Tibial nerve (tissue), 4 donors: ENCODE data around the gene CDK19. TPM values are rescaled to one million over a fixed set of nuclear protein-coding genes. Genes with fewer than 3 reads are reported as not detected.

Experiments
- DNase-seq, 2 donors: peaks; one replicate each; pipeline ENCODE4 v3.0.0-alpha.2; 2019; ENCODE audit warnings: low spot score in 2 of 2
- H3K27ac ChIP-seq, 4 donors: fragments of 200-600 bp; sonication (generic) in 3 of 4; one replicate each; pipeline ENCODE4 v1.5.1; 2017 to 2019; ENCODE audit warnings: mild to moderate bottlenecking in 1 of 4
- H3K27me3 ChIP-seq, 2 donors: fragments of 200-600 bp; sonication (generic) in 1 of 2; one replicate each; pipeline versions ENCODE4 v1.5.1 to v1.6.0; 2017 to 2019
- H3K36me3 ChIP-seq, 3 donors: fragments of 200-600 bp; sonication (generic); one replicate each; pipeline ENCODE4 v1.5.1; 2018 to 2019
- H3K4me1 ChIP-seq, 4 donors: fragments of 200-600 bp; sonication (generic) in 3 of 4; one replicate each; pipeline ENCODE4 v1.5.1; 2017 to 2019
- H3K4me3 ChIP-seq, 4 donors: fragments of 200-600 bp; sonication (generic) in 3 of 4; one replicate each; pipeline ENCODE4 v1.5.1; 2017 to 2019; ENCODE audit warnings: mild to moderate bottlenecking in 1 of 4, moderate library complexity in 1 of 4
- H3K9me3 ChIP-seq, 4 donors: fragments of 200-600 bp; sonication (generic) in 3 of 4; one replicate each; pipeline ENCODE4 v1.5.1; 2017 to 2019
- CTCF ChIP-seq, 5 experiments: fragments of 200-600 bp in 3 of 5; fragments of 450-650 bp in 2 of 5; sonication (generic) in 3 of 5; IDR thresholded peaks; one replicate each; pipeline ENCODE4 v1.5.1; 2016 to 2019; ENCODE audit warnings: antibody characterized with exemption in 5 of 5, mild to moderate bottlenecking in 3 of 5, moderate library complexity in 2 of 5
- EP300 ChIP-seq, 2 donors: sonication (generic); formaldehyde crosslinking; IDR thresholded peaks; one replicate each; pipeline ENCODE4 v1.6.1; 2017; ENCODE audit warnings: antibody characterized with exemption in 2 of 2, mild to moderate bottlenecking in 1 of 2
- POLR2A ChIP-seq, 2 donors: fragments of 450-650 bp; IDR thresholded peaks; one replicate each; pipeline ENCODE4 v1.6.1; 2017; ENCODE audit warnings: antibody characterized with exemption in 2 of 2, mild to moderate bottlenecking in 2 of 2, moderate library complexity in 2 of 2
- WGBS, 2 donors: methylation state at CpG; one replicate each; pipeline ENCODE4 v1.1.5; 2018; 5-methylcytosine and 5-hydroxymethylcytosine counted together
- total RNA-seq, 4 donors: library from RNA; depleted of rRNA; stranded (reverse); fragments of >200 nt; gene quantifications; one replicate each; pipeline ENCODE4 v1.1.0, GENCODE V29; 2016

Gene CDK19
- total RNA-seq, 4 donors from 2014 or later = 18.6 to 29.3 (median 24.3) TPM

DNA sequence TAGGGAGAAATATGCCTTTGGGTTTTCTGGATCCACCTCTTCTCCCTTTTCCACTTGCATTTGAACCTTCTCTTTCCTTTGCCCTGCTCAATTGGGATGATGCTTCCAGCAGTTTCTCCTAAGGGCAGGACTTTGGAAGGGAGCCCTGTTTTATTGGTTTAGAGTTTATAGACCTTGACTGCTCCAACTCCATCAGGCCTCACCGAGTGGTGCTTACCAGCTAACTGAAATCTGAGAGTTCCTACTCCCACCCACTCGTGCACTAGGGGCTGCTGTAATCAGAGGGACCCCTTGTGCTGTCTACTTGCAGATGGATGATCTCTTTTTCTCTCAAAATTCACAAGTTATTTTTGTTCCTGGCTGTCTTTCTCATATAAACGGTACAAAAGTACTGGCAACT lies 217.5 kb downstream of the CDK19 start:
- Histone ChIP-seq H3K27ac (no peak overlapping the region), H3K9me3 (no peaks in the 10 kb centered on the region), H3K36me3 (no peaks in the 10 kb centered on the region), H3K4me1 (no peaks in the 10 kb centered on the region), H3K27me3 (no peaks in the 10 kb centered on the region), H3K4me3 (no peak overlapping the region)
- no peak for TF ChIP-seq POLR2A (IDR thresholded peaks at IDR 0.05)
- no peak for TF ChIP-seq EP300 (IDR thresholded peaks at IDR 0.05)
- no peak for TF ChIP-seq CTCF (IDR thresholded peaks at IDR 0.05)
- no peak for DNase-seq
- 20 to 45% methylated on average over 3 of the region's 3 CpGs for WGBS, 2 donors

DNA sequence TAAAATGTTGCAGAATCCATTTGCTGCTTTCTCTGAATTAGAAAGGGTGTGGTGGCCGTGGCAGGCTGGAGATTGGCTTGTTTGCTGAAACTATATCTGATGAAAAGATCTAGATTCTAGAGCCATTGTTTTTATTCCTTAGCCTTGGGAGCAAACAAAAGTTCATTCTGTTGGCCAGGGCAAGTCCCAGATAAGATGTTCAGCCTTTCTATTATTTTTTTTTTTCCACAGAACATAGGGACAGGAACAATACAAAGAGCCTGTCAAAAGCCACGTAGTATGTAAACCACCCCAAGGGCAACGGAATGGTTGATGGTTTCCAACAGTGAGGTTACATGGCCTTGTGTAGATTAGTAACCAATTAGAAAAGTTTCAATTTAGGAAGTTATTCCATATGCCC lies 218.9 kb downstream of the CDK19 start:
- Histone ChIP-seq H3K27ac (no peak overlapping the region), H3K9me3 (no peaks in the 10 kb centered on the region), H3K4me3 (no peak overlapping the region), H3K4me1 (no peaks in the 10 kb centered on the region), H3K36me3 (no peaks in the 10 kb centered on the region), H3K27me3 (no peaks in the 10 kb centered on the region)
- TF ChIP-seq POLR2A (IDR thresholded peaks at IDR 0.05) (no peak), CTCF (IDR thresholded peaks at IDR 0.05) (no peak), EP300 (IDR thresholded peaks at IDR 0.05) (no peak)
- DNase-seq = no peak
- 54 to 65% methylated on average over 3 of the region's 3 CpGs for WGBS, 2 donors

DNA sequence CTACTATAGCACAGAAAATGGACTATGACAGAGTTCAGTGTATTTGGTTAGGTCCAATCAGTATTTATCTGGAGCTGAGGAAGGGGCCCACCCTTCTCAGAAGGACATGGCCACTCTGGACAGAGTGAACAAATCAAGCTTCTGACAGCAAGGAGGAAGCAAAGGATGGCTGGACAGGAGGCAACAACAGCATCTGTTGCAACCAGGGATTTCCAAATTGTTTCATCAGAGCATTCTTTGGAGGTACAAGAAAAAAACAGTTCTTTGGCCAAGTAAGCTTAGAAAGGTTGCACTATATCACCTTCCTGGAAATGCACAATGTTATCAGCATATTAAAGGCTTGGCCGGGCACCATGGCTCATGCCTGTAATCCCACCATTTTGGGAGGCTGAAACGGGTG lies 220.2 kb downstream of the CDK19 start:
- WGBS, 2 donors = 94 to 97% methylated on average over 2 of the region's 2 CpGs
- Histone ChIP-seq H3K27me3 (no peaks in the 10 kb centered on the region), H3K4me1 (no peaks in the 10 kb centered on the region), H3K27ac (no peak overlapping the region), H3K4me3 (no peak overlapping the region), H3K36me3 (no peaks in the 10 kb centered on the region), H3K9me3 (no peaks in the 10 kb centered on the region)
- no peak for TF ChIP-seq CTCF (IDR thresholded peaks at IDR 0.05)
- no peak for TF ChIP-seq POLR2A (IDR thresholded peaks at IDR 0.05)
- no peak for TF ChIP-seq EP300 (IDR thresholded peaks at IDR 0.05)
- DNase-seq = no peak

DNA sequence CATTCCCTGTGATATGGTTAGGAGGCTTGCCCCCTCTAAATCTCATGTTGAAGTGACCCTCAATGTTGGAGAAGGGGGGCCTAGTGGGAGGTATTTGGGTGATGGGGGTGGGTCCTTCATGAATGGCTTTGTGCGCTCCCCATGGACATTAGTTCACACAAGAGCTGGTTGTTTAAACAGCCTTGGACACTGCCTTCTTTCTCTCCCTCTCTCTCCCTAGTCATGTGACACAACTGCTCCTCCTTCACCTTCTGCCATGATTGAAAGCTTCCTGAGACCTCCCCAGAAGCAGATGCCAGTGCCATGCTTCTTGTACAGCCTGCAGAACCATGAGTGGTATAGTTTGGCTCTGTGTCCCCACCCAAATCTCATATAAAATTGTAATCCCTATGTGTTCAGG lies 221.6 kb downstream of the CDK19 start:
- Histone ChIP-seq H3K4me1 (no peaks in the 10 kb centered on the region), H3K36me3 (no peaks in the 10 kb centered on the region), H3K9me3 (no peaks in the 10 kb centered on the region), H3K4me3 (no peak overlapping the region), H3K27ac (no peak overlapping the region), H3K27me3 (no peaks in the 10 kb centered on the region)
- WGBS, 2 donors = 55 to 80% methylated on average over 1 of the region's 1 CpG
- DNase-seq = no peak
- TF ChIP-seq EP300 (IDR thresholded peaks at IDR 0.05) (no peak), CTCF (IDR thresholded peaks at IDR 0.05) (no peak), POLR2A (IDR thresholded peaks at IDR 0.05) (no peak)

DNA sequence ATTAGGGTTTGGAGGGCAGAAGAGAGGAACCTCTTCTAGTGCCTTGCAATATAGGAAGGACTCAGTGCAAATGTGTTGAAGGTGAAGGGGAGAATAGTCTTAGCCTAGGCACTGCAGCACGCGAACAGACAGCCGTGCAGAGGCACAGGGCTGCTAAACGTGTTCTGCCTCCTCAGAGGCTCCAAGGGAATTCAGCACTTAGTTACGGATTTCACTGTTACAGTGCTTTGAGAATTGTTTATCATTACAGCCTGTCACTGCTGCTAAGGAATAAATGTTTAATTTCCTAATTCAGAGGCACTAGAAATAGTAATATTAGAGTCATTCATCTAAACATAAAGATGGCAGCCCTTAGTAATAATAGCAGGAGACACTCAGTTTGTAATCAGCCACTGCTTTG lies 222.5 kb downstream of the CDK19 start:
- Histone ChIP-seq H3K27ac (no peak overlapping the region), H3K27me3 (no peaks in the 10 kb centered on the region), H3K4me3 (no peak overlapping the region), H3K4me1 (no peaks in the 10 kb centered on the region), H3K9me3 (no peaks in the 10 kb centered on the region), H3K36me3 (no peaks in the 10 kb centered on the region)
- no peak for DNase-seq
- WGBS, 2 donors = 65 to 67% methylated on average over 5 of the region's 5 CpGs
- TF ChIP-seq POLR2A (IDR thresholded peaks at IDR 0.05) = no peak
- TF ChIP-seq EP300 (IDR thresholded peaks at IDR 0.05) = no peak
- TF ChIP-seq CTCF (IDR thresholded peaks at IDR 0.05) = no peak
